Measurements from ENCODE around the gene ZBTB44. TPM values are rescaled to one million over a fixed set of nuclear protein-coding genes. Genes with fewer than 3 reads are reported as not detected.
"Not testable (repeated sequence)": the region's sequence is repeated elsewhere in the genome, so short reads cannot be mapped to it uniquely, and the experiment has no call there.

ZBTB44 gene
- polyA plus RNA-seq, 5 donors, result 27.7 to 48.7 (median 45.7) TPM

DNA sequence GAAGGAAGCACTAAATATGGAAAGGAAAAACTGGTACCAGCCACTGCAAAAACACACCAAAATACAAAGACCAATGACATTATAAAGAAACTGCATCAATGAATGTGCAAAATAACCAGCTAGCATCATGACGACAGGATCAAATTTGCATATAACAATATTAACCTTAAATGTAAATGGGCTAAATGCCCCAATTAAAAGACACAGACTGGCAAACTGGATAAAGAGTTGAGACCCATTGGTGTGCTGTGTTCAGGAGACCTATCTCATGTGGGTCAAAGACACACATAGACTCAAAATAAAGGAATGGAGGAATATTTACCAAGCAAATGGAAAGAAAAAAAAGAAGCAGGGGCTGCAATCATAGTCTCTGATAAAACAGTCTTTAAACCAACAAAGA, 63.0 kb downstream of the ZBTB44 start:
- not testable (repeated sequence) for DNase-seq

DNA sequence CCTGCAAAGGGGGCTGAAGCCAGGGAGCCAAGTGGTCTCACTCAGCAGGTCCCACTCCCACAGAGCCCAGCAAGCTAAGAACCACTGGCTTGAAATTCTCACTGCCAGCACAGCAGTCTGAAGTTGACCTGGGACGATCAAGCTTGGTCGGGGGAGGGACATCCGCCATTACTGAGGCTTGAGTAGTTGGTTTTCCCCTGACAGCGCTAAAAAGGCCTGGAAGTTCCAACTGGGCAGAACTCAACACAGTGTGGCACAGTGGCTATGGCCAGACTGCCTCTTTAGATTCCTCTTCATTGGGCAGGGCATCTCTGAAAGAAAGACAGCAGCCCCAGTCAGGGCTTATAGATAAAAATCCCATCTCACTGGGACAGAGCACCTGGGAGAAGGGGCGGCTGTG, 64.8 kb downstream of the ZBTB44 start:
- DNase-seq, result not testable (repeated sequence)

DNA sequence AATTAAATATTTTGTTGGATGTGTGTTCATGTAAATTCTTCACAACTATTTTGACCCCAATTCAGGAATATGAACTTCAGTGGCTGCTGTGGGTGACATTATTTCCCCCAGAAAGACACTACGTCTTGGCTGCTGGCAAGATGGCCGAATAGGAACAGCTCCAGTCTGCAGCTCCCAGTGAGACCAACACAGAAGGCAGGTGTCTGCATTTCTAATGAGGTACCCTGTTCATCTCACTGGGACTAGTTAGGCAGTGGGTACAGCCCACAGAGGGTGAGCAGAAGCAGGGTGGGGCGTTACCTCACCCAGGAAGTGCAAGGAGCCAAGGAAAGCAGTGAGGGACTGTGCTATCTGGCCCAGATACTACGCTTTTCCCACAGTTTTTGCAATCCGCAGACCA, 65.3 kb downstream of the ZBTB44 start:
- no peak for DNase-seq

DNA sequence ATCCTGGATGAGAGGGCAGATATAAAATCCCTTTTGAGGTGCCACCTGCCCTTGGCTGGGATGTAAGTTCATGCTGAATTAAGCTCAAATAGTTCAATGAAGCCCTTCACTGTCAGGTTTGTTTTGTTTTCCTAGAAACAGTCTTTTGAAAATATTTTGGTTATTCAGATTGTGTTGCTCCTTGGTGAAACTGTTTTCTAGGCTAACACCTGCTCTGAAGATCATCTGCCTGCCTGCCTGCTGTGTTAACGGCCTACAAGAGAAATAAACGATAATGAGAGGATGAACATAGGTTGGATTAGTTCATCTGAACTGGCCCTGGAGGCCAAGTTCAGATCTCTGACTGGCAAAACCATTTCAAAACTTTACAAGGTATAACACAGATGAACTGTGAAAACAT, 67.4 kb downstream of the ZBTB44 start:
- no peak for DNase-seq

DNA sequence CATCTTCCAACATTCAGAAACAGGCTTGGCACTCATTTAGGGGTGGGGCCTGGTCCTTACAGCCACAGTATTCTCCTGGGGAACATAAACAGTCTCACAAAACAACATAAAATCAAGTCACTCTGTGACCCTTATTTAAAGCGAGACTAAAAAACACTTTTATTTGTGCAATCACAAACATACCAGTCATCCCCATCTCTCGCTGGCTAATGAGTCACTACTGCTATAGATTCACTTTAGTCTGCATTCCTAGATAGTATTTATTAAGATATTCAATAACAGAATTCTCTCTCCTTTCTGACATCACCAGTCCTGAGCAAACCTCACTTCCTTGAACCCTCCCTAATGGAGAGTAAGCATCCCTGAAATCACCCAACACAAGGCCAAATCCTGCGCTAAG, 68.0 kb downstream of the ZBTB44 start:
- no peak for DNase-seq

DNA sequence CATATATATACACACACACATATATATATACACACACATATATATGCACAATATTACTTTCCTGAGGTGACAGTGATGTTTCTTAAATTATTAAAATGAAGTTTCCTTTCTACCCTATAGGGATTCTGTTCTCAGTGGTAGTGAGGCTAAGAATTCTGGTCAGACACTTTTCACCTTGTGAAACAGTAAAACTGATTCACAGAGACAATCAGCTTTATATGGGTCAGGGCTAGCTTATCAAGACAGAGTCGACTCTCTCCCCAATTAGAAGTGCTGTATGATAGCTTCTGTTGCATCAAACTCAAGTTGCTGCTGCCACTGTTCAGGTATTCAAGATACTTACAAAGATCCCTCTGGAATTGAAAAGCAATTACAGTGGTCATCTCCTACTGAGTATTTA, 68.4 kb downstream of the ZBTB44 start:
- DNase-seq, result no peak

DNA sequence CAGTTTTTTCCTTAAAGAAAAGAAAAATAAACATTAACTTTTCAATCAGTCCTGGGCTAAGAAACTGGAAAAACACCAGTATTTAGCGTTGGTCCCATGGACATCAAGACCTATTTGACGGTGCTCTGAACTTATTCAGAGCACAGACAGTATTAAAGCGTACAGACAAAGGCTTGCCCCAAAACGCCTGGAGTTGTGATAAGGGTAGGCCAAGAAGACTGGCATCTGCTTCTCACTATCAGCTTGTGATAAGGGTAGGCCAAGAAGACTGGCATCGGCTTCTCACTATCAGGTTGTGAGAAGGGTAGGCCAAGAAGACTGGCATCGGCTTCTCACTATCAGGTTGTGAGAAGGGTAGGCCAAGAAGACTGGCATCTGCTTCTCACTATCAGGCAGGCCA, 69.3 kb downstream of the ZBTB44 start:
- not testable (repeated sequence) for DNase-seq

DNA sequence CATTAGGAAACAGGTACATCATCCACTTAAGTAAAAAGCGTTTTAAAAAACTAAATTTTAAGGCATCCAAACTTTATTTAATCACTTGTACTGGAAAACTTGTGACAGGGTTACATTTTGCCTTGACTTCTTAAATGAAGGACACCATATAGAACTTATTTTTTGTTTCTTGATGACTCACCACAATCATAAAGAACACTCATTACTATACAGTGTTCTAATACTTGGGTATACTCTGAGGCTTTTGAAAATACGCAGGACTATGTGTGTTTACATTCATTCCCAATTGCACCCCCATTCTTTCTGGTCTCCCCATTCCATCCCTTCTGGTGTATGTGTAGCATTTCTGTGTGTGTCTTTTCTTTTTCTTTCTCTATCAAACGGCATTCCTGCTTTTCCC, 69.9 kb downstream of the ZBTB44 start:
- DNase-seq, result no peak

DNA sequence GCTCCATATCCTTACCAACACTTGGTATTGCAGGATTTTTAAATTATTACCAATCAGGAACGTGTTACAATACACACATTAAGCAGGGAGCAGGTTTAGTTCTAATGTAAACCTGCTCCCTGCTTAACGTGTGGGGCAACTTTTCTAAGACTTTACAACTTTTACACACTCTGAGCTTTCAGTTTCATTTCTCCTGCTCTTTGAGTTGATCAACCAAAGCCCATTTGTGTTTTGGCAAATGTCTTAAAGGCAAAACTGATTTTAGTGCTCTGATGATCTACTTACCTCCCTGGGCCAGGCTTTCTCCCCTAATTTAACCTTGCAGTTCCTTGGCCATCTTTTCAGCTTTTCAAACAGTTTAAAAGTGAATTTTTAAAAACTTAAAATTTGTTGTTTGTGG, 70.9 kb downstream of the ZBTB44 start:
- DNase-seq, result no peak

DNA sequence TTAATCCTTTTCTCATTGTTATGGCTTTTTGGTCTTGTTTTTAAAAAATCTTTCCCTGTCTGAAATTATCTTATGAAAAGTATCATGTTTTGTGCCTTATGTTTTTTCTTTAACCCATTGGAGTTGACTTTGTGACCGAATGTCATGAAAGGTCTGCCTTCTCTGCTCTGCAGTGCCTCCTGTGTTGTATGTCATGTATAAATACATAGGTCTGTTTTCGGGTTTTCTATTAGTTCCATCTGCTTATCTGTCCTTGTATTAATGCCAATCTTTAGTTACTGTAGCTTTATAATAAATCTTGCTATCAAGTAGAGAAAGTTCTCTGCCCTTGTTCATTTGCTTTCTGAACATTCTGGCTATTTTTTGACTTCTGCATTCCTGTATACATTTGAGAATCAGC, 73.0 kb downstream of the ZBTB44 start:
- DNase-seq, result no peak

DNA sequence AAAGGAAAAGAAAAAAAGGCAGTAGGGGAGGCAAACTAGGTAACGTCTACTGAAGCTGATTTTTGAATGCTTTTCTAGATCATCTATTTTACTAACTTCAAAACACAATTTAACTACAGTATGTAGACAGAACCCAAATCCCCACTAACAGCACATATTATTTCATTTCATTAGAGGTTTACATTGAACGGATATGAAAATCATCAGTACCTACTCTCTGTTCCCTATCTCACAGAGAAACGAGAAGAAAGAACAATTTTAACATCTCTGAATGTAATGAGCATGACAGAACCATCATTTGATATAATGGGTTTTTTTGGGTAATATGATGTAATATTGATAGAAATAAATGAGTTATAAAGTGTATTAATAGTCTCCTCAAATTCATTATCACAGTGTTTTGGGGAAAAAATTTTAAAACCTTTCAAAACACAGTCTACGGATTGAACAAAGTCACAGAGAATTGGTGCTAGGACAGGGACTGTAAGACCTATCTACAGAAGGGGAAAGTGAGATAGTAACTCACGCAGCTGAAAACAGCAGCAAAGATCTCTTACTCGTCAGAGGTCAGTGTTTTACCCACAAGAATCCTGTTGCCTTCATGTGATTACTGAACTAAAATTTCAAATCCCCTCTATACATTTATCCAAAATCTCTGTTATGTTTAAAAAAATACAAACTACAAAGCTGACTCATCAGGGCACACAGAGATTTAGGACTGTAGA, 77.3 kb downstream of the ZBTB44 start:
- DNase-seq, result no peak

DNA sequence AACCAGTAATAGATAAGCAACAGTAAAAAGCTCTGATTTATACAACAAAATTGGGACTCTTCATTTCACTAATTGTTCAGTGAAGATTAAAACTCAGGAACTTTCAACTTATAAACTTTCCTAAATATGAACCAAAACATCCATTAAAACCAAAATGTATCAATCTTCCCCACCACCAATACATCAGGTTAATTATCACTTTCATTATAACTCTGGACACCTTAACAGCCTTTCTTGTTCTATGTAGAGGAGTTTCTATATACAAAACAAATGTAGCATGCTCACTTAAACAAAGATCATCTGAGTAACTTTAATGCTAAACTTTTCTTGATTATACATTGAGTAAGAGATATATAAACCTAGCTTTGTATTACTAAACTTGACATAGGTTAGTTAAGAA, 80.4 kb downstream of the ZBTB44 start:
- DNase-seq, result no peak

DNA sequence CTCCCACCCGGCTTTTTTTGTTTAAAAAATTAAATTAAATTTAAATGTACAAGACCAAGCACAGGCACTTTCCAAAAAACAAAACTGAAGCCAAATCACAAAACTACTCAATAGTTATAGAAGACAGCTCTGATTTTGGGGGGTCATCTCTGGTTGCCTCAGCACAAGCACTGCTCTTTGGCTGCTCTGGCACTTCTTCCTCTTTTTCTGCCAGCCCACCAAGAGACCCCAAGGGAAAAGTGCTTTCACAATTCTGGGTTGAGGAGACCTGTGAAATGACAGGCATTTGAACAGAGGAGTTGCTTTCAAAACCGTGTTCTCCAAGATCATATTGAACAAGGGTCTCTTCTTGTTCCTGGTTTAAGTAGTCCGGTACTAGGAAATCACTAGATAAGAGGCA, 80.8 kb downstream of the ZBTB44 start:
- not testable (repeated sequence) for DNase-seq

DNA sequence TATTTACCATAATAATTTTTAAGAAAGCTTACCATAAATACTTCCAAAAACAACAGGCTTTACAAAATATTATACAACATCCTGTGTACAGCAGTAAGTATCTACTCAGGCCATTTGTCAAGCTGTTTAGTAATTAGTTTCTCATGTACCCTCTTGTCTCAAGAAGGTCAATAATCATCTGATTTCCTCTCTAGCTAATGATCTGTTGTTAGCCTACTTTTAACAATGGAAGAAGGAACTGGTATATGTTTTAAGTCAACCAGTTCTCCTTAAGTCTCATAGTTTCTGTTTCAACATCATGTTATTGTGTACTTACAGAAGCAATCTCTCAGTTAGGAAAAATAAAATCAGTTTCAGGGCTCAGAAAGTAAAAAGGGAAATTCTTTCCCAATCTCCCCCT, 81.2 kb downstream of the ZBTB44 start:
- not testable (repeated sequence) for DNase-seq

DNA sequence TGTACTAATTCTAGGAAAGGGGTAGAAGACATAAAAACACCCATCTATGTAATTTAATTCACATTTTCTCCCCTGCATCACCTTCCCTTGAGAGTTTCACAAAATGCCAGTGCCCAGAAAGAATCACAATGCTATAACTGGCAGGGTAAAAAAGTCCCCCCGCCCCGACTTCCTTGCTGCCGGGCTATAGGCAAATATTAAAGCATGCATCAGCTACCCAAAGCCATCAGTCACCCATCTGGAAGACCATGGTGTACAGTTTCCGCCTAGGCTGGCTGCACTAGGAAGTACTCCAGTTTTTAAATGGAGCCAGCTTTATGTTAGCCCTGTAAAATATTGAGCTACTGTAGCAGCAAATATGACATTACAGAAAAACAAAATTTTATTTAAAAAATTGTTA, 87.3 kb downstream of the ZBTB44 start:
- DNase-seq, result no peak

DNA sequence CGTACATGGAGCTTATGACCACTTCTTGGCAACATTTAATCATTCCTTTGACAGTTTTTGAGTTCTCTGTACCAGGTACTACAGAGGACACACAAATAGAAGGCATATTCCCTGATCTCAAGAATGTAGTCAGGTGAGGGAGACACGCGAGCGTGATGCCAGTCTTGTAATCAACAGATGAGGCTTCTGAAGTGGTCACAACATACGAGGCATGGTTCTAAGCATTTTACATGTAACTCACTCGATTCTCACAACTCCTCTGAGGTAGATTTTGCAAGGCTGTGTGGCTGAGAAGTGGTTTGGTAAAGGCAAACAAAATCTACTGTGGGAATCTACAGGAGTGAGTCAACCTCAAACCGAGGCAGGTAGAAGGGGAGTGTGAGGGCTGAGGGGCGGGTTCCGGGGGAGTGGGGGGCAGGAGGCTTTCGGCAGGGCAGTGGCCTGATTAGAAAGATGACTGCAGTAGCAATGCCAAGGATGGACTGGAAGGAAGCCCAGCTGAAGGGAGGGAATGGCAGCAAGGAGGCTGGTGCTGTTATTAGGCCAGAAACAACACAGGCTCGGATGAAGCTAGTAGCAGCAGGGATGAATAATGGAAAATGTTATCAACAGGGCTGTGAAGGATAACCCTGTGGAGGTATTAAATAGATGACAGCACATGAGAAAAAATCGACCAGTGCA, 91.3 kb downstream of the ZBTB44 start:
- no peak for DNase-seq

DNA sequence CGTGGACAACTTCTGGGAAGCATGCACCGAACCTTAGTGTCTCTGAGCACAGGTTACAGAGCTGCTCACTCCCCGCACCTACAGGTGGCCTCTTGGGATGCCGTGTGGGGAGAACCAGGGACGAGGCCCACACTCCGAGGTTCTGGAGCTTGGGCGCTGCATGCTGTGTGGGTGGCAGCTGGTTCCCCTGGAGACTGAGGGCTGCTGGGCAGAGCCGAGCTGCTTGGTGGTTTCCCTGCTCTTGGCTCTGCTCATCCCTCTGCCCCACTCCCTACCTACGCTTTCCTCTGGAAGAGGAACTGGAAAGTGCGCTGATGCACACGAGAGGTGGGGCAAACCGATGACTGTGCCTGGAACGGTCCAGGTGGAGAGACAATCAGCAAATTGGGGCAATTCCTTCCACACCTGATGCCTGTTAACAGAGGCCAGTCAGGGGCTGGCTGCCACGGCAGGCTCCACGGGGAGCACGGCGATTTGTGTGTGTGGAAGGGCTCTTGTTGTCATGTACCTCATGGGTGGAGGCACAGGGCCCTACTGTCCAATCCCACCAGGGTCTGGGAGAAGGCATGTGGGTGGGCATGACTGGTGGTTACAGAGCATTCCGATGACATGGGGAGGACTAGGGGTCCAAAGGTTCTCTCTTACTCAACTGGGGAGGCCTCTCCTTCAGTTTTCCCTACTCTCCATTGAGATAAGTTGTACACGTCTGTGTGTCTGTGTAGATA, 94.2 kb downstream of the ZBTB44 start:
- no peak for DNase-seq

DNA sequence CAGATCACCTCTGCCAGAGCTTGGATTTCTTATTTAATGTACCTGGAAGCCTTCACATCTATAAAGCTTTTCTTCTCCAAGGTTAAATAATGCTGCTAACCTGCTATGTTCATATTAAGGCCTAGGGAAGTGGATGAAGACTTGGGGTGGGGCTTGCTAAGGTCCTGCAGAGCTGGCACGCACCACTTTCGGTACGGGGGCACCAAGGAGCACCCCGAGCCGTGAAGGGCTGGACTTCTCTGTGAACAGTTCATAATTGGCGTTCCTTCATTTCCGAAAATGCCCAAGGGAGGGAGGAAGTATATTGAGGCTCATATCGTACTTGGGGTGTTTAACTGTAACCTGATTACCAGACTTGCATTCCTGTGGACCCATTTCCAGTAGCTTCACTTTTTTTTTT, 95.6 kb downstream of the ZBTB44 start:
- no peak for DNase-seq

DNA sequence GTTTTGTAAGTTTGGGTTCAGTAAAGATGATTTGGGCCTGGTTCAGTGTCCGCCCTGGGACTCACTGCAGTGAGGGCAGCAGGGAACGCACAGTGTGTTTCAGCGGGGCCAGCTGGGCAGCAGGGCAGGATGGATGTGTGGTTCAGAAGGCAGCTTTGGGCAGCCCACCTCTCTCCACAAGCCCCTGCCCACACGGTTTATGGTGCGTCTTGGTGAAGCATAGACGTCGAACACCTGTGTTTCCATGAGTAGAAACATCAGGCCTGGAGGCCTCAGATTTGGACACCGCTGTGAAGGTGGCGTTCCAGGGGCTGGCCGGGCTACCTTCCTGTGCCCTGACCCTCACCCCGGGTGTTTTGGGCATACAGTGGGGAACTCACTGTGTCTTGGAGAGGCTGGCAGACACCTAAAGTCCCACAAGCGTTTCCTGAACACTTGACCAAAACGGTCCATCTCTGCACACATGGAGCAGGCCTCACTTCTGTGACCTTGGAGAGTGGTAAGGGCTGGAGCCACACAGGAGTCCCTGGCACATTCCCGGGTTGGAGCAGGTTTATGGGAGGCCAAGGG, 96.1 kb downstream of the ZBTB44 start:
- no peak for DNase-seq

DNA sequence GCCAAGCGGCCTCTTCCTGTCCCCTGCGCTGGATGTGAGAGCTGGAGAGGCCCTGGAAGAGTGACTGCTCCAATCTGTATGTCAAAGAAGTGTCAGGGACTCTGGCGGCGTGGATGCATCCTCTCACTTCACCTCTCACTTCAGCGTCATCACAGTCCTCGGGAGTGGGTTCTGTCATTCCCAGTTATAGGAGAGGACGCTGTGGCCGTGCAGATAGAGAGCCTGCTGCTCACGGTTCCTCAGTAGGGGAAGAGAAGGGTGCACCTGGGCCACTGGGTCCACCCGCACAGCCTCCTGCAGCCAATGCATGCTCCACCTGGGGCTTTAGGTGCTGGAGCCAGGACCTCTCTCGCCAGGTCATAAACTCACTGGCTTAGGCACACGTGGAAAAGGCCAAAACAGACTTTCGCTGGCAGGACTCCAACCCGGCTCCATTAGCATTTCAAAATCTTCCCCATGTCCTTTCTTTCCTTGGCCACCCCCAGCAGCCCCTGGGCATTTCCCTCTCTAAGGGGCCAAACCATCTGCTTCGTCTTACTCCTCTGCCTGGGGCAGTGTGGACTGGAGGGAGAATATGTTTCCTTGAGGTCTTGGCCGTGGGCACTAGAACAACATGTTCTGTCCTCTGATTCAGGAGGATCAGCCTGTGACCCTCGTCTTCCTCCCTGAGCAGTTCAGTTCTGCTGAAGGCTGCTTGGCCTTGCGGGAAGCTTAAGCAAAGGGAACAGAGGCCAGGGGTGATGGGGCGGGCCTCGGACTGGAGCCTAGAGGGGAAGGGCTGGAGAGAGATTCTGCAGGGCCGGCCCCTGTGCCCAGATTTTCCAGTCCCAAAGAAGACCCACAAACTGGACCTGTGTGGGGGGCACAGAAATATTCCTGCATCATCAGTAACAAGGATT, 97.3 kb downstream of the ZBTB44 start:
- DNase-seq, result no peak

DNA sequence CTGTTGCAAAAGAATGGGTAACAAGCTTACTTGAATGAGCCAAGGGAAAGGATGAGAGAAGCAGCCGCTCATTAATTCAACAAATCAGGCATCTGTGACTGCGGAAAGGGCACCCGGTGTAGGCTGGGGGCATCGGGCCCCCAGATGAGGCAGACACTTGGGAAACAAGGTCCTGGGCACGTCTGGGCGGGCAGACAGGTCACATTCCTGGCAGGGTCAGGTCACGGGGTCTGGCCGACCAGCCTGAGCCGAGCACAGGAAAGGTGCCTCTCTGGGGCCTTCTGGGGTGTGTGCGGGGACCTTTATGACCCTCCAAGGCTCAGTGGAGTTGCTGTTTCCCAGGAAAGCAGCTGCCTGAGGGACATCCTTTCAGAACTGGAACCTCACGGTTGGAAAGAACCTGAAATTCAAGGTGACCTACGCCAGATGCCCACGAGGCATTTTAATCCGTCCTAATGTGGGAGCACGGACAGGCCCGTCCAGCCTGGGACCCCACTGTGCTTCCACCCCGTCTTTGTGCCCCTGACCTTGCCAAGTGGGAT, 98.1 kb downstream of the ZBTB44 start:
- DNase-seq, result no peak

DNA sequence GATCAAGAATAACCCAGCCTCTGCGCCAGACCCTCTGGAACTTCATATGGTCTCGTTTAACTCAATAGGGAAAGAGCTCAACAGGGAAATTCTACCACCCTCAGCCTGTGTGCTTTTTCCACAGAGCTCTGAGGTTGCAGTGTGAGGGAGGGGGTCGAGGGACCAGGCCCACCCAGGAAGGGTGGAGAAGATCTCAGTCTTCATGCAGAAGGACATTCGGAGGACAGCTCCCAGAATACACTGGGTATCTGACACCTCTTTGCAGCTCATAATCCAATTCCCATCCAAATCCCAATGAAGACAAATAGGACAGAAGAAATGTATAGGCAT, 98.5 kb downstream of the ZBTB44 start:
- DNase-seq, result no peak
